ENCODE measurements around the gene OSBPL5.

- TF ChIP-seq CTCF (IDR thresholded peaks at IDR 0.05) (no peak), POLR2A (IDR thresholded peaks at IDR 0.05; ENCODE audit: low read depth) (no peak)
Observed at GRCh38 chr11:3152471-3153110, 12.5 kb downstream of the OSBPL5 start.
